Measurements from ENCODE around the gene IGSF11. TPM values are rescaled to one million over a fixed set of nuclear protein-coding genes. Genes with fewer than 3 reads are reported as not detected.

The IGSF11 gene
- under 0.01 and 0.11 TPM in 2 replicates for total RNA-seq

GRCh38 chr3:119034256-119035013, at the start of gene IGSF11:
TSS of gene IGSF11 (minus strand) at chr3:119034846. CDS start at chr3:119034582, 264 bp downstream.

Other genes with a start within 250 kb of the IGSF11 start
- gene TEX55, start 111.3 kb upstream of the IGSF11 start, total RNA-seq = not detected in 2 replicates
- 54.6 and 345 TPM in 2 replicates for gene UPK1B, start 138.8 kb upstream of the IGSF11 start, total RNA-seq
- gene B4GALT4, start 206.0 kb upstream of the IGSF11 start, total RNA-seq = 58.5 and 89.3 TPM in 2 replicates